Measurements from ENCODE around the gene ADCY10.
A peak's percentile ranks its signal among the peaks of the same experiment; 100 is the strongest.
"Not testable (repeated sequence)": the region's sequence is repeated elsewhere in the genome, so short reads cannot be mapped to it uniquely, and the experiment has no call there.

ADCY10 gene

GRCh38 chr1:167854184-167854583, 59.8 kb downstream of the ADCY10 start:
- Histone ChIP-seq H3K4me1 (ENCODE audit: control insufficient read depth, insufficient read depth, low read length) (peaks cover 25% of the 10 kb centered on the region), H3K27ac (ENCODE audit: low read depth, low read length) (no peak overlapping the region), H3K9ac (ENCODE audit: low read length) (no peak overlapping the region), H3K9me3 (ENCODE audit: control insufficient read depth, insufficient read depth, low read depth, low read length) (peaks cover 3% of the 10 kb centered on the region; the same call in 1 of the 2 replicates), H3K36me3 (ENCODE audit: control insufficient read depth, insufficient read depth, low read length) (no peaks in the 10 kb centered on the region), H3K27me3 (ENCODE audit: control insufficient read depth, insufficient read depth, low read length) (no peaks in the 10 kb centered on the region), H3K4me3 (ENCODE audit: low read depth, low read length) (no peak overlapping the region)

GRCh38 chr1:167849666-167850065, 64.3 kb downstream of the ADCY10 start:
- no peak overlapping the region for H3K27ac ChIP-seq (ENCODE audit: low read depth, low read length)
- H3K27me3 ChIP-seq (ENCODE audit: control insufficient read depth, insufficient read depth, low read length) = no peaks in the 10 kb centered on the region
- no peaks in the 10 kb centered on the region for H3K36me3 ChIP-seq (ENCODE audit: control insufficient read depth, insufficient read depth, low read length)
- H3K9ac ChIP-seq (ENCODE audit: low read length) = no peak overlapping the region
- no peak overlapping the region for H3K4me3 ChIP-seq (ENCODE audit: low read depth, low read length)
- 0 out of 2 replicates have a peak, but pooled peaks cover 4% of the 10 kb centered on the region for H3K4me1 ChIP-seq (ENCODE audit: control insufficient read depth, insufficient read depth, low read length)
- no peaks in the 10 kb centered on the region for H3K9me3 ChIP-seq (ENCODE audit: control insufficient read depth, insufficient read depth, low read depth, low read length)

GRCh38 chr1:167842872-167843271, 71.1 kb downstream of the ADCY10 start:
- H3K36me3 ChIP-seq (ENCODE audit: control insufficient read depth, insufficient read depth, low read length) = no peaks in the 10 kb centered on the region

GRCh38 chr1:167841530-167841929, 72.4 kb downstream of the ADCY10 start:
- H3K9me3 ChIP-seq (ENCODE audit: control insufficient read depth, insufficient read depth, low read depth, low read length) = no peaks in the 10 kb centered on the region
- H3K9ac ChIP-seq (ENCODE audit: low read length) = no peak overlapping the region
- no peaks in the 10 kb centered on the region for H3K36me3 ChIP-seq (ENCODE audit: control insufficient read depth, insufficient read depth, low read length)
- no peaks in the 10 kb centered on the region for H3K27me3 ChIP-seq (ENCODE audit: control insufficient read depth, insufficient read depth, low read length)
- H3K4me3 ChIP-seq (ENCODE audit: low read depth, low read length) = no peak overlapping the region
- no peak overlapping the region for H3K27ac ChIP-seq (ENCODE audit: low read depth, low read length)
- no peaks in the 10 kb centered on the region for H3K4me1 ChIP-seq (ENCODE audit: control insufficient read depth, insufficient read depth, low read length)

More at GRCh38 chr1:167842872-167843271, 71.1 kb downstream of the ADCY10 start:
- H3K9ac ChIP-seq (ENCODE audit: low read length) = no peak overlapping the region
- H3K27me3 ChIP-seq (ENCODE audit: control insufficient read depth, insufficient read depth, low read length) = no peaks in the 10 kb centered on the region
- H3K27ac ChIP-seq (ENCODE audit: low read depth, low read length) = no peak overlapping the region
- H3K4me1 ChIP-seq (ENCODE audit: control insufficient read depth, insufficient read depth, low read length) = no peaks in the 10 kb centered on the region
- H3K9me3 ChIP-seq (ENCODE audit: control insufficient read depth, insufficient read depth, low read depth, low read length) = no peaks in the 10 kb centered on the region
- no peak overlapping the region for H3K4me3 ChIP-seq (ENCODE audit: low read depth, low read length)

GRCh38 chr1:167839009-167839408, 74.9 kb downstream of the ADCY10 start:
- Histone ChIP-seq H3K4me3 (ENCODE audit: low read depth, low read length) (no peak overlapping the region), H3K27ac (ENCODE audit: low read depth, low read length) (no peak overlapping the region), H3K9ac (ENCODE audit: low read length) (no peak overlapping the region), H3K9me3 (ENCODE audit: control insufficient read depth, insufficient read depth, low read depth, low read length) (no peaks in the 10 kb centered on the region), H3K36me3 (ENCODE audit: control insufficient read depth, insufficient read depth, low read length) (no peaks in the 10 kb centered on the region), H3K4me1 (ENCODE audit: control insufficient read depth, insufficient read depth, low read length) (no peaks in the 10 kb centered on the region), H3K27me3 (ENCODE audit: control insufficient read depth, insufficient read depth, low read length) (no peaks in the 10 kb centered on the region)

- Histone ChIP-seq H3K4me3 (ENCODE audit: low read depth, low read length) (no peak overlapping the region), H3K27ac (ENCODE audit: low read depth, low read length) (no peak overlapping the region), H3K9ac (ENCODE audit: low read length) (no peak overlapping the region), H3K36me3 (ENCODE audit: control insufficient read depth, insufficient read depth, low read length) (no peaks in the 10 kb centered on the region), H3K4me1 (ENCODE audit: control insufficient read depth, insufficient read depth, low read length) (no peaks in the 10 kb centered on the region), H3K27me3 (ENCODE audit: control insufficient read depth, insufficient read depth, low read length) (no peaks in the 10 kb centered on the region), H3K9me3 (ENCODE audit: control insufficient read depth, insufficient read depth, low read depth, low read length) (no peaks in the 10 kb centered on the region)
Observed at GRCh38 chr1:167837326-167837725, 76.6 kb downstream of the ADCY10 start.

- no peak overlapping the region for H3K4me3 ChIP-seq (ENCODE audit: low read depth, low read length)
- no peak overlapping the region for H3K9ac ChIP-seq (ENCODE audit: low read length)
- no peaks in the 10 kb centered on the region for H3K27me3 ChIP-seq (ENCODE audit: control insufficient read depth, insufficient read depth, low read length)
- H3K9me3 ChIP-seq (ENCODE audit: control insufficient read depth, insufficient read depth, low read depth, low read length) = no peaks in the 10 kb centered on the region
- H3K27ac ChIP-seq (ENCODE audit: low read depth, low read length) = no peak overlapping the region
- no peaks in the 10 kb centered on the region for H3K36me3 ChIP-seq (ENCODE audit: control insufficient read depth, insufficient read depth, low read length)
- no peaks in the 10 kb centered on the region for H3K4me1 ChIP-seq (ENCODE audit: control insufficient read depth, insufficient read depth, low read length)
Observed at GRCh38 chr1:167836197-167836596, 77.7 kb downstream of the ADCY10 start.

GRCh38 chr1:167833904-167834303, 80.0 kb downstream of the ADCY10 start:
- no peaks in the 10 kb centered on the region for H3K9me3 ChIP-seq (ENCODE audit: control insufficient read depth, insufficient read depth, low read depth, low read length)
- H3K27me3 ChIP-seq (ENCODE audit: control insufficient read depth, insufficient read depth, low read length) = no peaks in the 10 kb centered on the region
- H3K4me1 ChIP-seq (ENCODE audit: control insufficient read depth, insufficient read depth, low read length) = peaks cover 19% of the 10 kb centered on the region
- H3K27ac ChIP-seq (ENCODE audit: low read depth, low read length) = no peak overlapping the region
- no peak overlapping the region for H3K4me3 ChIP-seq (ENCODE audit: low read depth, low read length)
- H3K9ac ChIP-seq (ENCODE audit: low read length) = no peak overlapping the region
- no peaks in the 10 kb centered on the region for H3K36me3 ChIP-seq (ENCODE audit: control insufficient read depth, insufficient read depth, low read length)

GRCh38 chr1:167832693-167833092, 81.2 kb downstream of the ADCY10 start:
- Histone ChIP-seq H3K4me1 (ENCODE audit: control insufficient read depth, insufficient read depth, low read length) (peaks cover 19% of the 10 kb centered on the region), H3K36me3 (ENCODE audit: control insufficient read depth, insufficient read depth, low read length) (no peaks in the 10 kb centered on the region), H3K4me3 (ENCODE audit: low read depth, low read length) (no peak overlapping the region), H3K9me3 (ENCODE audit: control insufficient read depth, insufficient read depth, low read depth, low read length) (no peaks in the 10 kb centered on the region), H3K9ac (ENCODE audit: low read length) (no peak overlapping the region), H3K27ac (ENCODE audit: low read depth, low read length) (no peak overlapping the region), H3K27me3 (ENCODE audit: control insufficient read depth, insufficient read depth, low read length) (no peaks in the 10 kb centered on the region)

- peaks cover 19% of the 10 kb centered on the region for H3K4me1 ChIP-seq (ENCODE audit: control insufficient read depth, insufficient read depth, low read length)
- H3K36me3 ChIP-seq (ENCODE audit: control insufficient read depth, insufficient read depth, low read length); H3K9me3 ChIP-seq (ENCODE audit: control insufficient read depth, insufficient read depth, low read depth, low read length); H3K27me3 ChIP-seq (ENCODE audit: control insufficient read depth, insufficient read depth, low read length); H3K4me3 ChIP-seq (ENCODE audit: low read depth, low read length); H3K9ac ChIP-seq (ENCODE audit: low read length): not testable (repeated sequence)
- peak overlapping the region; percentile 35; the same call in 1 of the 2 replicates for H3K27ac ChIP-seq (ENCODE audit: low read depth, low read length)
Observed at GRCh38 chr1:167830668-167831067, 83.3 kb downstream of the ADCY10 start.

GRCh38 chr1:167829868-167830267, 84.1 kb downstream of the ADCY10 start:
- no peak overlapping the region for H3K4me3 ChIP-seq (ENCODE audit: low read depth, low read length)
- peak overlapping the region; percentile 31 for H3K9ac ChIP-seq (ENCODE audit: low read length)

GRCh38 chr1:167826127-167826526, 87.8 kb downstream of the ADCY10 start:
- Histone ChIP-seq H3K4me3 (ENCODE audit: low read depth, low read length) (no peak overlapping the region), H3K27me3 (ENCODE audit: control insufficient read depth, insufficient read depth, low read length) (no peaks in the 10 kb centered on the region), H3K4me1 (ENCODE audit: control insufficient read depth, insufficient read depth, low read length) (peaks cover 31% of the 10 kb centered on the region), H3K36me3 (ENCODE audit: control insufficient read depth, insufficient read depth, low read length) (no peaks in the 10 kb centered on the region), H3K9me3 (ENCODE audit: control insufficient read depth, insufficient read depth, low read depth, low read length) (no peaks in the 10 kb centered on the region), H3K9ac (ENCODE audit: low read length) (no peak overlapping the region), H3K27ac (ENCODE audit: low read depth, low read length) (no peak overlapping the region)

More at GRCh38 chr1:167829868-167830267, 84.1 kb downstream of the ADCY10 start:
- Histone ChIP-seq H3K36me3 (ENCODE audit: control insufficient read depth, insufficient read depth, low read length) (no peaks in the 10 kb centered on the region), H3K9me3 (ENCODE audit: control insufficient read depth, insufficient read depth, low read depth, low read length) (no peaks in the 10 kb centered on the region), H3K4me1 (ENCODE audit: control insufficient read depth, insufficient read depth, low read length) (peaks cover 19% of the 10 kb centered on the region), H3K27me3 (ENCODE audit: control insufficient read depth, insufficient read depth, low read length) (no peaks in the 10 kb centered on the region), H3K27ac (ENCODE audit: low read depth, low read length) (peak overlapping the region; percentile 35; the same call in 1 of the 2 replicates)
